ENCODE measurements around the gene PRRG1.
"Not testable (repeated sequence)": the region's sequence is repeated elsewhere in the genome, so short reads cannot be mapped to it uniquely, and the experiment has no call there.

DNA sequence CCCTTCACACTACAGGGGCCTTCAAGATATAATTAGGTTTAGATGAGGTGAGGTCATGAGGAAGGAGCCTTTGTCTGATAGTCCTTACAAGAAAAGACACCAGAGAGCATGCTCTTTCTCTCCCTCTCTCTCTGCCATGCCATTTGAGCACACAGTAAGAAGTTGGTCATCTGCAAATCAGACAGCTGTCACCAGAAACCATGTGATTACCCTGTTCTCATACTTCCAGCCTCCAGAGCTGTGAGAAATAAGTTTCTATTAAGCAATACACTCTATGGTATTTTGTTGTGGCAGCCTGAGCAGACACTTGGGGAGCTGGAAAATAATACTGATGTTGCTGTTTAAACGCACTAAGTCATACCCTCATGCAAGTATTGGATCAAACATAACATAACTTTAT, 148.0 kb downstream of the PRRG1 start:
- TF ChIP-seq EZH2phosphoT487 (IDR thresholded peaks at IDR 0.05; ENCODE audit: low read depth); CTCF (IDR thresholded peaks at IDR 0.05; ENCODE audit: low read depth, low read length): not testable (repeated sequence)
